GM23248 (cell line): ENCODE measurements around the gene ANKRD31.

ENCODE experiments used
- EZH2 ChIP-seq: fragments of 200-600 bp; sonication (generic); IDR thresholded peaks from 2 replicates; pipeline ENCODE4 v1.6.1; 2018; ENCODE audit warnings: antibody characterized with exemption, mild to moderate bottlenecking; ENCODE audit not compliant: insufficient read depth, poor library complexity, severe bottlenecking
- EZH2phosphoT487 ChIP-seq: fragments of 200-600 bp; sonication (generic); IDR thresholded peaks from 2 replicates; pipeline ENCODE4 v1.6.1; 2018; ENCODE audit warnings: antibody characterized with exemption, moderate library complexity, mild to moderate bottlenecking, low read depth; ENCODE audit not compliant: insufficient read depth

DNA sequence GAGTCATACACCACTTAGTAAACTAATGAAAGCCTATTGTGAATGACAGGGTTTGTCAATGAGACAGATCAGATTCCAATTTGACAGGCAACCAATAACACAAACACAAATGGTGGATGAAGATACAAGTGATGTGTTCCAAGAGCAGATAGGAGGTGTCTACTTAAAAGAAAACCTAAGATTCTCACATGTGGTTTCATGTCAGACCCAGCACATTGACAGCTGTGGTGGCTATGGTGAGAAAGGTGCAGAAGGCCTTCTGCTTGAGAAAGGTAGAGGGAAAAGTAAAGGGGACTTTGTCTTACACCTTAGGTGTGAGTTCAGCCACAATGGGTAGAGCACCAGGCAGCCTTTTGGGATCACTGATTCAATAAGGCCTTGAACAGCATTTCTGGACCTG is 11.2 kb downstream of the ANKRD31 start:
- TF ChIP-seq EZH2phosphoT487 = no peak
- TF ChIP-seq EZH2 = no peak
